MM.1S (cell line): ENCODE data around the gene TRABD2B.

Experiments used
- DNase-seq: peaks from one replicate; pipeline ENCODE4 v3.0.0-alpha.2; 2015
- H2AFZ ChIP-seq: fragments of 300-600 bp; sonication (generic); 2 replicates; pipeline ENCODE4 v1.6.0; 2016; ENCODE audit warnings: antibody characterized with exemption, low read length
- H3F3A ChIP-seq: fragments of 300-600 bp; sonication (generic); 2 replicates; pipeline ENCODE4 v1.6.1; 2016; ENCODE audit warnings: mild to moderate bottlenecking, antibody characterized with exemption, low read length, moderate library complexity, mixed read lengths; ENCODE audit not compliant: insufficient read depth
- H3K27ac ChIP-seq: fragments of 300-600 bp; sonication (generic); 2 replicates; pipeline ENCODE4 v1.5.1; 2016; ENCODE audit warnings: mild to moderate bottlenecking, low read length
- H3K27me3 ChIP-seq: fragments of 300-600 bp; sonication (generic); replicated peaks from 2 replicates; pipeline ENCODE4 v1.6.0; 2016; ENCODE audit warnings: low read length; ENCODE audit not compliant: insufficient read depth
- H3K36me3 ChIP-seq: fragments of 300-600 bp; sonication (generic); replicated peaks from 2 replicates; pipeline ENCODE4 v1.6.1; 2016; ENCODE audit warnings: mild to moderate bottlenecking, low read length, mixed read lengths; ENCODE audit not compliant: insufficient read depth
- H3K4me1 ChIP-seq: fragments of 300-600 bp; sonication (generic); 2 replicates; pipeline ENCODE4 v1.6.1; 2016; ENCODE audit warnings: low read length, mixed read lengths
- H3K4me2 ChIP-seq: fragments of 300-600 bp; sonication (generic); 2 replicates; pipeline ENCODE4 v1.6.0; 2016; ENCODE audit warnings: low read depth, low read length
- H3K4me3 ChIP-seq: fragments of 300-600 bp; sonication (generic); 2 replicates; pipeline ENCODE4 v1.5.1; 2016; ENCODE audit warnings: low read length, mixed read lengths
- H3K79me2 ChIP-seq: fragments of 300-600 bp; sonication (generic); 2 replicates; pipeline ENCODE4 v1.6.1; 2016; ENCODE audit warnings: mixed run types, low read length, mixed read lengths
- H3K9ac ChIP-seq: fragments of 300-600 bp; sonication (generic); 2 replicates; pipeline ENCODE4 v1.6.1; 2016; ENCODE audit warnings: low read length, mixed read lengths
- H3K9me2 ChIP-seq: fragments of 300-600 bp; sonication (generic); replicated peaks from 2 replicates; pipeline ENCODE4 v1.6.1; 2016; ENCODE audit warnings: mild to moderate bottlenecking, low read length, mixed read lengths; ENCODE audit not compliant: insufficient read depth
- H3K9me3 ChIP-seq: fragments of 300-600 bp; sonication (generic); replicated peaks from 2 replicates; pipeline ENCODE4 v1.6.1; 2016; ENCODE audit warnings: mild to moderate bottlenecking, low read length, mixed read lengths; ENCODE audit not compliant: insufficient read depth
- H4K20me1 ChIP-seq: fragments of 300-600 bp; sonication (generic); 2 replicates; pipeline ENCODE4 v1.6.1; 2016; ENCODE audit warnings: mild to moderate bottlenecking, low read length, moderate library complexity, mixed read lengths; ENCODE audit not compliant: insufficient read depth
- CTCF ChIP-seq: fragments of 300-600 bp; sonication (generic); IDR thresholded peaks from 2 replicates; pipeline ENCODE4 v1.5.1; 2016; ENCODE audit warnings: antibody characterized with exemption, low read length, mixed read lengths
- EZH2 ChIP-seq: fragments of 300-600 bp; sonication (generic); optimal IDR thresholded peaks from 2 replicates; pipeline ENCODE3; 2017; ENCODE audit warnings: low read depth, mild to moderate bottlenecking, antibody characterized with exemption, low read length, mixed read lengths
- EZH2phosphoT487 ChIP-seq: fragments of 300-600 bp; sonication (generic); IDR thresholded peaks from 2 replicates; pipeline ENCODE4 v1.6.1; 2018; ENCODE audit warnings: antibody characterized with exemption, low read length

The TRABD2B gene

GRCh38 chr1:48005253-48006117 lies 8.3 kb upstream of the TRABD2B start:
- no peaks in the 10 kb centered on the region for H3K36me3 ChIP-seq
- H2AFZ ChIP-seq: no peak overlapping the region
- no peaks in the 10 kb centered on the region for H3K27me3 ChIP-seq
- TF ChIP-seq CTCF (no peak), EZH2phosphoT487 (no peak), EZH2 (no peak)
- no peak overlapping the region for H3K27ac ChIP-seq
- H3K9me3 ChIP-seq: no peaks in the 10 kb centered on the region
- H3K9ac ChIP-seq: no peak overlapping the region
- H3K4me2 ChIP-seq: no peak overlapping the region
- H3K79me2 ChIP-seq: no peaks in the 10 kb centered on the region
- no peak overlapping the region for H3K4me3 ChIP-seq
- H3K9me2 ChIP-seq: no peaks in the 10 kb centered on the region
- H3F3A ChIP-seq: no peaks in the 10 kb centered on the region
- no peak for DNase-seq
- H4K20me1 ChIP-seq: no peaks in the 10 kb centered on the region
- H3K4me1 ChIP-seq: no peaks in the 10 kb centered on the region

GRCh38 chr1:48003741-48004531 lies 6.8 kb upstream of the TRABD2B start:
- H3K4me3 ChIP-seq: no peak overlapping the region
- no peaks in the 10 kb centered on the region for H3K4me1 ChIP-seq
- H2AFZ ChIP-seq: no peak overlapping the region
- H3K79me2 ChIP-seq: no peaks in the 10 kb centered on the region
- H3K27ac ChIP-seq: no peak overlapping the region
- TF ChIP-seq EZH2phosphoT487 (no peak), CTCF (no peak), EZH2 (no peak)
- H3K9me3 ChIP-seq: no peaks in the 10 kb centered on the region
- H3K36me3 ChIP-seq: no peaks in the 10 kb centered on the region
- DNase-seq: no peak
- no peaks in the 10 kb centered on the region for H3K9me2 ChIP-seq
- no peaks in the 10 kb centered on the region for H3K27me3 ChIP-seq
- no peaks in the 10 kb centered on the region for H3F3A ChIP-seq
- H3K9ac ChIP-seq: no peak overlapping the region
- no peak overlapping the region for H3K4me2 ChIP-seq
- H4K20me1 ChIP-seq: no peaks in the 10 kb centered on the region

- H3K36me3 ChIP-seq: no peaks in the 10 kb centered on the region
- H3K9me3 ChIP-seq: no peaks in the 10 kb centered on the region
- no peaks in the 10 kb centered on the region for H3K27me3 ChIP-seq
- no peak for DNase-seq
- no peak overlapping the region for H2AFZ ChIP-seq
- no peak overlapping the region for H3K27ac ChIP-seq
- no peak overlapping the region for H3K9ac ChIP-seq
- no peaks in the 10 kb centered on the region for H3K4me1 ChIP-seq
- H4K20me1 ChIP-seq: no peaks in the 10 kb centered on the region
- H3K9me2 ChIP-seq: no peaks in the 10 kb centered on the region
- TF ChIP-seq EZH2phosphoT487 (no peak), CTCF (no peak), EZH2 (no peak)
- no peak overlapping the region for H3K4me3 ChIP-seq
- H3F3A ChIP-seq: no peaks in the 10 kb centered on the region
- H3K4me2 ChIP-seq: no peak overlapping the region
- no peaks in the 10 kb centered on the region for H3K79me2 ChIP-seq
These were observed 5.0 kb upstream of the TRABD2B start for GRCh38 chr1:48002142-48002541.
